Calu3 (cell line): ENCODE data around the gene FAM209B. TPM values are rescaled to one million over a fixed set of nuclear protein-coding genes. Genes with fewer than 3 reads are reported as not detected.

Experiments
- BruUV-seq: library from RNA; stranded (reverse); fragments of 400-500 nt; replicated peaks from 2 replicates; lab custom pipeline; 2021; lab: Mats Ljungman, UMichigan
- CTCF ChIA-PET: fragments of 300-600 bp; sonication (Branson Sonifier 250); formaldehyde crosslinking; loops from one replicate; lab custom pipeline; 2022; ENCODE audit warnings: antibody characterized with exemption; lab: Charles Lee
- DNase-seq: peaks from one replicate; pipeline ENCODE4 v3.0.0; 2022
- H3K27ac Mint-ChIP-seq: one replicate; pipeline ENCODE4 v1.8.0; 2022; ENCODE audit warnings: mixed read lengths; ENCODE audit not compliant: unreplicated experiment
- H3K27me3 Mint-ChIP-seq: one replicate; pipeline ENCODE4 v1.8.0; 2022; ENCODE audit warnings: mixed read lengths; ENCODE audit not compliant: unreplicated experiment
- H3K36me3 Mint-ChIP-seq: one replicate; pipeline ENCODE4 v1.8.0; 2022; ENCODE audit warnings: mild to moderate bottlenecking, moderate library complexity, mixed read lengths; ENCODE audit not compliant: insufficient read depth, unreplicated experiment
- H3K4me1 Mint-ChIP-seq: one replicate; pipeline ENCODE4 v1.8.0; 2022; ENCODE audit warnings: mild to moderate bottlenecking, low read depth, mixed read lengths; ENCODE audit not compliant: unreplicated experiment
- H3K4me3 Mint-ChIP-seq: one replicate; pipeline ENCODE4 v1.8.0; 2022; ENCODE audit warnings: mild to moderate bottlenecking, low read depth, moderate library complexity, mixed read lengths; ENCODE audit not compliant: unreplicated experiment
- H3K9me3 Mint-ChIP-seq: one replicate; pipeline ENCODE4 v1.8.0; 2022; ENCODE audit warnings: low read depth, mixed read lengths; ENCODE audit not compliant: unreplicated experiment
- CTCF ChIP-seq: fragments of 200-600 bp; IDR thresholded peaks from one replicate; pipeline ENCODE4 v1.8.0; 2022; ENCODE audit warnings: antibody characterized with exemption; ENCODE audit not compliant: unreplicated experiment
- intact Hi-C: fragments of 100-400 bp; cut with micrococcal nuclease; formaldehyde crosslinking; loops from one replicate; pipeline ENCODE4 v1.10.0; 2022; ENCODE audit not compliant: unreplicated experiment
- total RNA-seq: library from RNA; stranded (reverse); gene quantifications from 2 replicates; pipeline ENCODE4 v1.2.3, GENCODE V29; 2022

The FAM209B gene
- total RNA-seq, 1 experiment from 2014 or later, result not detected

GRCh38 chr20:56542489-56543030 is 9.5 kb downstream of the FAM209B start:
- Mint-ChIP-seq H3K4me1 (no peaks in the 10 kb centered on the region), H3K27ac (no peak overlapping the region), H3K27me3 (peaks cover 17% of the 10 kb centered on the region), H3K4me3 (no peak overlapping the region), H3K9me3 (no peaks in the 10 kb centered on the region), H3K36me3 (no peaks in the 10 kb centered on the region)
- TF ChIP-seq CTCF, result no peak
- no TSS peak for BruUV-seq
- no peak for DNase-seq
- intact Hi-C loops, result no loop called here
- CTCF ChIA-PET, result no interaction called here

GRCh38 chr20:56551571-56551970 is 18.5 kb downstream of the FAM209B start:
- no peak overlapping the region for H3K27ac Mint-ChIP-seq
- H3K4me1 Mint-ChIP-seq, result peaks cover 9% of the 10 kb centered on the region
- H3K4me3 Mint-ChIP-seq, result no peak overlapping the region
- intact Hi-C loops, result loop anchor here (2.0 to 10.0 kb wide), 4 partner anchors 25 to 233 kb away; partner anchors contain the start of gene TFAP2C
- DNase-seq, result no peak
- peaks cover 58% of the 10 kb centered on the region for H3K27me3 Mint-ChIP-seq
- BruUV-seq, result no TSS peak
- TF ChIP-seq CTCF, result no peak
- no peaks in the 10 kb centered on the region for H3K36me3 Mint-ChIP-seq
- H3K9me3 Mint-ChIP-seq, result peaks cover 2% of the 10 kb centered on the region
- CTCF ChIA-PET, result interaction anchor here (0.6 to 1.9 kb wide), 3 partner anchors 9 to 420 kb away, joined by 3 to 7 read pairs (median 3); no protein-coding TSS in a partner anchor

GRCh38 chr20:56552911-56553629 is 20.0 kb downstream of the FAM209B start:
- no peak for TF ChIP-seq CTCF
- H3K4me3 Mint-ChIP-seq, result no peak overlapping the region
- intact Hi-C loops, result loop anchor here (10.0 kb wide), 3 partner anchors 72 to 232 kb away; partner anchors contain the start of gene TFAP2C
- peaks cover 56% of the 10 kb centered on the region for H3K27me3 Mint-ChIP-seq
- H3K4me1 Mint-ChIP-seq, result peaks cover 9% of the 10 kb centered on the region
- H3K27ac Mint-ChIP-seq, result no peak overlapping the region
- H3K36me3 Mint-ChIP-seq, result no peaks in the 10 kb centered on the region
- CTCF ChIA-PET, result no interaction called here
- no TSS peak for BruUV-seq
- H3K9me3 Mint-ChIP-seq, result peaks cover 2% of the 10 kb centered on the region
- no peak for DNase-seq

- intact Hi-C loops, result loop anchor here (10.0 kb wide), 3 partner anchors 70 to 230 kb away; partner anchors contain the start of gene TFAP2C
- no TSS peak for BruUV-seq
- Mint-ChIP-seq H3K27ac (no peak overlapping the region), H3K36me3 (no peaks in the 10 kb centered on the region), H3K4me3 (no peak overlapping the region), H3K27me3 (peaks cover 57% of the 10 kb centered on the region), H3K9me3 (no peaks in the 10 kb centered on the region), H3K4me1 (peaks cover 9% of the 10 kb centered on the region)
- CTCF ChIA-PET, result interaction anchor here (1.1 kb wide), 1 partner anchor 23 kb away, joined by 3 read pairs; no protein-coding TSS in a partner anchor
- TF ChIP-seq CTCF, result no peak
- DNase-seq, result peak; percentile 58
These were observed 21.8 kb downstream of the FAM209B start for GRCh38 chr20:56554869-56555268.
